Astrocyte (in vitro differentiated cells and primary cell): ENCODE data around the gene PBX1. TPM values are rescaled to one million over a fixed set of nuclear protein-coding genes. Genes with fewer than 3 reads are reported as not detected.

Source experiments
- DNase-seq: peaks from one replicate; pipeline ENCODE4 v3.0.0-alpha.2; 2010; ENCODE audit warnings: low read depth
- FAIRE-seq: peaks from 2 replicates; lab custom pipeline; 2011; peaks lifted over from hg19 to GRCh38; lab: Jason Lieb, UNC
- H2AFZ ChIP-seq: 2 replicates; pipeline ENCODE4 v1.6.0; 2012; ENCODE audit warnings: low read depth, low read length, inconsistent platforms
- H3K27ac ChIP-seq: 2 replicates; pipeline ENCODE4 v1.5.1; 2011; ENCODE audit warnings: low read depth, low read length, inconsistent platforms
- H3K27me3 ChIP-seq: 2 replicates; pipeline ENCODE4 v1.6.0; 2011; ENCODE audit warnings: low read length, inconsistent platforms; ENCODE audit not compliant: insufficient read depth
- H3K36me3 ChIP-seq: 2 replicates; pipeline ENCODE4 v1.5.1; 2011; ENCODE audit warnings: low read length, inconsistent platforms; ENCODE audit not compliant: insufficient read depth
- H3K4me1 ChIP-seq: 2 replicates; pipeline ENCODE4 v1.5.1; 2011; ENCODE audit warnings: low read length, inconsistent platforms; ENCODE audit not compliant: insufficient read depth
- H3K4me2 ChIP-seq: 2 replicates; pipeline ENCODE4 v1.6.0; 2012; ENCODE audit warnings: low read length, inconsistent platforms
- H3K4me3 ChIP-seq: 2 replicates; pipeline ENCODE4 v1.5.1; 2011; ENCODE audit warnings: low read depth, mild to moderate bottlenecking, low read length, inconsistent platforms; ENCODE audit not compliant: insufficient read depth
- H3K79me2 ChIP-seq: 2 replicates; pipeline ENCODE4 v1.6.0; 2012; ENCODE audit warnings: mild to moderate bottlenecking, low read length, inconsistent platforms; ENCODE audit not compliant: insufficient read depth
- H3K9ac ChIP-seq: 2 replicates; pipeline ENCODE4 v1.6.0; 2012; ENCODE audit warnings: mild to moderate bottlenecking, low read length, inconsistent platforms
- H3K9me3 ChIP-seq: 2 replicates; pipeline ENCODE4 v1.5.1; 2012; ENCODE audit warnings: low read depth, mild to moderate bottlenecking, low read length, inconsistent platforms; ENCODE audit not compliant: insufficient read depth
- H4K20me1 ChIP-seq: 2 replicates; pipeline ENCODE4 v1.6.0; 2012; ENCODE audit warnings: low read length, inconsistent platforms; ENCODE audit not compliant: insufficient read depth
- H3K27ac Mint-ChIP-seq: one replicate; pipeline ENCODE4 v1.8.0; 2021; ENCODE audit warnings: mild to moderate bottlenecking, mixed read lengths; ENCODE audit not compliant: unreplicated experiment
- H3K27me3 Mint-ChIP-seq: one replicate; pipeline ENCODE4 v1.8.0; 2021; ENCODE audit warnings: low read depth, mixed read lengths; ENCODE audit not compliant: unreplicated experiment
- H3K36me3 Mint-ChIP-seq: one replicate; pipeline ENCODE4 v1.8.0; 2021; ENCODE audit warnings: low read depth, mixed read lengths; ENCODE audit not compliant: unreplicated experiment
- H3K4me1 Mint-ChIP-seq: one replicate; pipeline ENCODE4 v1.8.0; 2021; ENCODE audit warnings: low read depth, mixed read lengths; ENCODE audit not compliant: unreplicated experiment
- H3K4me3 Mint-ChIP-seq: one replicate; pipeline ENCODE4 v1.8.0; 2021; ENCODE audit warnings: mild to moderate bottlenecking, moderate library complexity, mixed read lengths; ENCODE audit not compliant: unreplicated experiment
- H3K9me3 Mint-ChIP-seq: one replicate; pipeline ENCODE4 v1.8.0; 2021; ENCODE audit warnings: mild to moderate bottlenecking, mixed read lengths; ENCODE audit not compliant: unreplicated experiment
- EZH2 ChIP-seq: IDR thresholded peaks from 2 replicates; pipeline ENCODE4 v1.6.1; 2012; ENCODE audit warnings: mild to moderate bottlenecking, low read length, inconsistent platforms; ENCODE audit not compliant: insufficient read depth
- total RNA-seq: library from RNA; stranded (reverse); gene quantifications from 2 replicates; pipeline ENCODE4 v1.2.1, GENCODE V29; 2021
- TF ChIP-seq, protein P1 (sequence below): IDR thresholded peaks from 2 replicates; pipeline ENCODE4 v1.5.1; 2011; ENCODE audit warnings: low read depth, mild to moderate bottlenecking, inconsistent platforms, low read length, moderate library complexity; ENCODE audit not compliant: insufficient read depth

Gene PBX1
- total RNA-seq, 1 donor from 2014 or later, result 37.2 TPM

DNA sequence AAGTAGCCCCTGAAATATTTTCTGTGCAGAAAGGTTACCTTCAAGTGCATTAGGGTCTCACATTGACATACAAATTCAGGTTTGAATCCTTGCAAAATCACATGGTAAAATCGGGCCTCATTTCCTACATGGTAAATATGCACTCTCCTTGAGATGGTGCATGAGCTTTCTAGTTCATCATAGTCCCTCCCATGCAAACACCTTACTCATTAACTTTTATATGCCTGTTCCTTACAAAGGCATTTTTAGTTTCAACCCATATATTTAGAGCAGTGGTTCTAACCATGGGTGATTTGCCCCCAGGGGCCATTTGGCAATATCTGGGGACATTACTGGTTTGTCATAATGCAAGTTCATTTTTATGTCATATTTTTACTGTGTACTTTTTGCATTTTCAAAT lies 37.2 kb downstream of the PBX1 start:
- Histone ChIP-seq H3K4me3 (no peak overlapping the region), H3K79me2 (peaks cover 13% of the 10 kb centered on the region), H3K36me3 (no peaks in the 10 kb centered on the region), H3K4me1 (peaks cover 13% of the 10 kb centered on the region), H3K9me3 (no peaks in the 10 kb centered on the region), H4K20me1 (no peaks in the 10 kb centered on the region), H3K27ac (no peak overlapping the region), H3K9ac (no peak overlapping the region), H2AFZ (no peak overlapping the region), H3K27me3 (no peaks in the 10 kb centered on the region), H3K4me2 (no peak overlapping the region)
- DNase-seq (no peak), FAIRE-seq (no peak)
- Mint-ChIP-seq H3K4me3 (no peak overlapping the region), H3K27ac (no peak overlapping the region), H3K36me3 (peaks cover 2% of the 10 kb centered on the region), H3K27me3 (no peaks in the 10 kb centered on the region), H3K9me3 (no peaks in the 10 kb centered on the region), H3K4me1 (peaks cover 15% of the 10 kb centered on the region)
- TF ChIP-seq EZH2, result no peak
- TF ChIP-seq, protein P1, sequence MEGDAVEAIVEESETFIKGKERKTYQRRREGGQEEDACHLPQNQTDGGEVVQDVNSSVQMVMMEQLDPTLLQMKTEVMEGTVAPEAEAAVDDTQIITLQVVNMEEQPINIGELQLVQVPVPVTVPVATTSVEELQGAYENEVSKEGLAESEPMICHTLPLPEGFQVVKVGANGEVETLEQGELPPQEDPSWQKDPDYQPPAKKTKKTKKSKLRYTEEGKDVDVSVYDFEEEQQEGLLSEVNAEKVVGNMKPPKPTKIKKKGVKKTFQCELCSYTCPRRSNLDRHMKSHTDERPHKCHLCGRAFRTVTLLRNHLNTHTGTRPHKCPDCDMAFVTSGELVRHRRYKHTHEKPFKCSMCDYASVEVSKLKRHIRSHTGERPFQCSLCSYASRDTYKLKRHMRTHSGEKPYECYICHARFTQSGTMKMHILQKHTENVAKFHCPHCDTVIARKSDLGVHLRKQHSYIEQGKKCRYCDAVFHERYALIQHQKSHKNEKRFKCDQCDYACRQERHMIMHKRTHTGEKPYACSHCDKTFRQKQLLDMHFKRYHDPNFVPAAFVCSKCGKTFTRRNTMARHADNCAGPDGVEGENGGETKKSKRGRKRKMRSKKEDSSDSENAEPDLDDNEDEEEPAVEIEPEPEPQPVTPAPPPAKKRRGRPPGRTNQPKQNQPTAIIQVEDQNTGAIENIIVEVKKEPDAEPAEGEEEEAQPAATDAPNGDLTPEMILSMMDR, result no peak

DNA sequence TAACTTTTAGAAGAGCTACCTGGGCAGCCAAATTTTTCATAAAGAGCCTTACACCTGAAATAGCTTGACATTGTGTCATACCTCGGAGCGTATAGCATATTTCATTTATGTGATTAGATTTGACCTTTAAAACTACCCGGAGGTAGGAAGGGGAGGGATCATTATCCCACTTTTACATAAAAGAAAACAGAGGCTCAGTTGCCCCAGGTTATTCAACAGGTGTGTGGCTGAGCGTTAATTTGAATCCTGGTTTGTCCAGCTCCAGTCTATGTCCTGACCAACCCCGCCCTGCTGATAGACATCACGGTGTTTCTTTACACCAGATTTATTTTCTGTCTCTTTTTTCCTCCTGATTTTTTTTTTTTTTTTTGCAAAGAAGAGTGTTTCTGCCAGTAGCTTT lies 39.7 kb downstream of the PBX1 start:
- no peak overlapping the region for H3K9ac ChIP-seq
- no peaks in the 10 kb centered on the region for H3K9me3 Mint-ChIP-seq
- no peaks in the 10 kb centered on the region for H3K36me3 ChIP-seq
- TF ChIP-seq, protein P1, result no peak
- TF ChIP-seq EZH2, result no peak
- FAIRE-seq (no peak), DNase-seq (no peak)
- H3K27ac ChIP-seq, result no peak overlapping the region
- H3K27me3 ChIP-seq, result no peaks in the 10 kb centered on the region
- H3K9me3 ChIP-seq, result no peaks in the 10 kb centered on the region
- no peaks in the 10 kb centered on the region for H3K27me3 Mint-ChIP-seq
- H3K4me2 ChIP-seq, result no peak overlapping the region
- peaks cover 14% of the 10 kb centered on the region for H3K4me1 Mint-ChIP-seq
- H3K4me3 Mint-ChIP-seq, result no peak overlapping the region
- H3K79me2 ChIP-seq, result peaks cover 13% of the 10 kb centered on the region
- H3K4me3 ChIP-seq, result no peak overlapping the region
- peaks cover 11% of the 10 kb centered on the region for H3K4me1 ChIP-seq
- no peaks in the 10 kb centered on the region for H4K20me1 ChIP-seq
- peaks cover 2% of the 10 kb centered on the region for H3K36me3 Mint-ChIP-seq
- no peak overlapping the region for H2AFZ ChIP-seq
- no peak overlapping the region for H3K27ac Mint-ChIP-seq

DNA sequence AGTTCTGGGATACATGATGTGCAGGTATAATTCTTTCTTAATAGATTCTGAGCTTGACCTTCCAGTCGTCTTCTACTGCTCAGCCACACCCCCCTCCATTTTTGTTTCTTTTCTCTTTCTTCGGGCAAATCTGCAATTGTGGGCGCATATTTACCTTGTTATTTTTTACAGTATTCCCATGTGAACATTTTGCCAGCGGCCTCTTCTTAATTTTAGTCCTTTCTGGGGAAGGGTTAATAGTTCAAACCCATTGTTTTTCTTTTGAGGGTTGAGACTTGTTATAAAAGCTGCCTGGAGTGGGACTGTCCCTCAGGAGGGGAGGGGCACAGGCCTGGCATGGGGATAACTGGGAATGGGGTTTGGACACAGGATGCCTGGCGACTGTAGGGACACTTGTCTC lies 40.3 kb downstream of the PBX1 start:
- Mint-ChIP-seq H3K4me3 (no peak overlapping the region), H3K9me3 (no peaks in the 10 kb centered on the region), H3K27ac (no peak overlapping the region), H3K4me1 (peaks cover 13% of the 10 kb centered on the region), H3K36me3 (peaks cover 2% of the 10 kb centered on the region), H3K27me3 (no peaks in the 10 kb centered on the region)
- H2AFZ ChIP-seq, result no peak overlapping the region
- no peak overlapping the region for H3K4me2 ChIP-seq
- H3K27me3 ChIP-seq, result no peaks in the 10 kb centered on the region
- no peak overlapping the region for H3K4me3 ChIP-seq
- peaks cover 12% of the 10 kb centered on the region for H3K4me1 ChIP-seq
- H4K20me1 ChIP-seq, result no peaks in the 10 kb centered on the region
- TF ChIP-seq, protein P1, result no peak
- no peak for TF ChIP-seq EZH2
- no peaks in the 10 kb centered on the region for H3K36me3 ChIP-seq
- H3K9ac ChIP-seq, result no peak overlapping the region
- no peak for DNase-seq
- no peak overlapping the region for H3K27ac ChIP-seq
- FAIRE-seq, result no peak
- H3K79me2 ChIP-seq, result peaks cover 16% of the 10 kb centered on the region
- no peaks in the 10 kb centered on the region for H3K9me3 ChIP-seq
